K562 (cell line): Measurements from ENCODE around the gene MTPN.

Experiments
- CC2D1A ChIP-seq: fragments of 450-650 bp; IDR thresholded peaks from 2 replicates; pipeline ENCODE4 v1.6.1; 2017; ENCODE audit warnings: mild to moderate bottlenecking
- FOS ChIP-seq: IDR thresholded peaks from 3 replicates; pipeline ENCODE4 v1.6.1; 2011; ENCODE audit not compliant: insufficient read length; ENCODE audit errors: extremely low read depth
- FOXK1 ChIP-seq: sonication (generic); formaldehyde crosslinking; IDR thresholded peaks from 2 replicates; pipeline ENCODE4 v1.8.0; 2022; ENCODE audit warnings: missing genetic modification reagents, mild to moderate bottlenecking, borderline replicate concordance
- JUN ChIP-seq, 2 experiments: sonication (generic) in 1 of 2; formaldehyde crosslinking in 1 of 2; IDR thresholded peaks; 2 replicates each; pipeline versions ENCODE4 v1.6.1 to v1.8.0; 2012 to 2022; ENCODE audit warnings: borderline replicate concordance in 2 of 2, mild to moderate bottlenecking in 2 of 2, improper control_type of control experiment in 1 of 2, low read depth in 1 of 2, low read length in 1 of 2, missing genetic modification reagents in 1 of 2
- MYC ChIP-seq, 2 experiments: fragments of 250-450 bp in 1 of 2; sonication (Bioruptor Pico) in 1 of 2; IDR thresholded peaks; 2 replicates each; pipeline versions ENCODE4 v1.5.1 to v1.6.1; 2012 to 2021; ENCODE audit warnings: low read depth in 2 of 2, borderline replicate concordance in 1 of 2, improper control_type of control experiment in 1 of 2, low read length in 1 of 2, mild to moderate bottlenecking in 1 of 2, moderate library complexity in 1 of 2
- NR3C1 ChIP-seq: sonication (generic); formaldehyde crosslinking; IDR thresholded peaks from 2 replicates; pipeline ENCODE4 v1.8.1; 2022; ENCODE audit warnings: missing genetic modification reagents
- TCF7 ChIP-seq: sonication (generic); IDR thresholded peaks from 2 replicates; pipeline ENCODE4 v1.6.1; 2016; ENCODE audit warnings: antibody characterized with exemption, borderline replicate concordance
- ZFX ChIP-seq: sonication (generic); formaldehyde crosslinking; IDR thresholded peaks from 2 replicates; pipeline ENCODE4 v1.8.0; 2022; ENCODE audit warnings: mild to moderate bottlenecking, missing genetic modification reagents, moderate library complexity
- ZNF431 ChIP-seq: sonication (generic); formaldehyde crosslinking; IDR thresholded peaks from 2 replicates; pipeline ENCODE4 v1.8.0; 2022; ENCODE audit warnings: mild to moderate bottlenecking, missing genetic modification reagents
- TF ChIP-seq, protein P1 (sequence below), 3 experiments: IDR thresholded peaks in 2 of 3; conservative IDR thresholded peaks in 1 of 3; 2 replicates each; pipeline ENCODE4 v1.5.1; 2011 to 2012; ENCODE audit warnings: low read length in 3 of 3, mild to moderate bottlenecking in 3 of 3, control low read depth in 2 of 3, improper control_type of control experiment in 1 of 3, inconsistent platforms in 1 of 3, low read depth in 1 of 3, mixed read lengths in 1 of 3, moderate library complexity in 1 of 3; ENCODE audit not compliant: insufficient read depth in 2 of 3
- TF ChIP-seq, protein P2 (sequence below): fragments of 250-450 bp; sonication (Bioruptor Pico); IDR thresholded peaks from 2 replicates; pipeline ENCODE4 v1.8.0; 2022; ENCODE audit warnings: moderate library complexity, mild to moderate bottlenecking, inconsistent platforms

DNA sequence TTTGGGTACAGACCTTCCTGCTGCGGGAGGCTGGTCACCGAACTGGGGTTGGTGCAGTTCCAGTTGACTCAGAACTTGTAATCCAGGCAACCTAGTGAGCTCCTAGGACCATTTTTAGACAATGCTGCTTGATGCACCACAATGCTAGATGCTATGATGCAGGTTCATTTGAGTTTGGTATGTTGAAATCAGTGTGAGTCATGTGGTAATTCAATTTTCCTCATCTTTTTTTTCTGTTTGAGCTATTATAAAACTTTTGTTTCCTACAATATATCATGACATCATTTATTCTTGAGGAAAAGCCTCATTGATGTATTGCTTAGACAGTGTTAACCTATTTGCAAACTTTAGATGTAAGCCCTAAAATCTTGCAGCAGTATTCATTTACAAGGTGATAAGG lies 40.9 kb upstream of the MTPN start:
- TF ChIP-seq, protein P1, sequence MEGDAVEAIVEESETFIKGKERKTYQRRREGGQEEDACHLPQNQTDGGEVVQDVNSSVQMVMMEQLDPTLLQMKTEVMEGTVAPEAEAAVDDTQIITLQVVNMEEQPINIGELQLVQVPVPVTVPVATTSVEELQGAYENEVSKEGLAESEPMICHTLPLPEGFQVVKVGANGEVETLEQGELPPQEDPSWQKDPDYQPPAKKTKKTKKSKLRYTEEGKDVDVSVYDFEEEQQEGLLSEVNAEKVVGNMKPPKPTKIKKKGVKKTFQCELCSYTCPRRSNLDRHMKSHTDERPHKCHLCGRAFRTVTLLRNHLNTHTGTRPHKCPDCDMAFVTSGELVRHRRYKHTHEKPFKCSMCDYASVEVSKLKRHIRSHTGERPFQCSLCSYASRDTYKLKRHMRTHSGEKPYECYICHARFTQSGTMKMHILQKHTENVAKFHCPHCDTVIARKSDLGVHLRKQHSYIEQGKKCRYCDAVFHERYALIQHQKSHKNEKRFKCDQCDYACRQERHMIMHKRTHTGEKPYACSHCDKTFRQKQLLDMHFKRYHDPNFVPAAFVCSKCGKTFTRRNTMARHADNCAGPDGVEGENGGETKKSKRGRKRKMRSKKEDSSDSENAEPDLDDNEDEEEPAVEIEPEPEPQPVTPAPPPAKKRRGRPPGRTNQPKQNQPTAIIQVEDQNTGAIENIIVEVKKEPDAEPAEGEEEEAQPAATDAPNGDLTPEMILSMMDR (IDR thresholded peaks at IDR 0.05 in 2 of 3, conservative IDR thresholded peaks at IDR 0.05 in 1 of 3; ENCODE audit: insufficient read depth in 2 of 3, low read depth in 1 of 3, low read length in 3 of 3) = no peak
- no peak for TF ChIP-seq FOXK1 (CRISPR knock-in tag)
- no peak for TF ChIP-seq TCF7
- TF ChIP-seq MYC (IDR thresholded peaks at IDR 0.05; ENCODE audit: low read depth, low read length) = no peak
- no peak for TF ChIP-seq MYC (CRISPR knock-in tag; IDR thresholded peaks at IDR 0.05; ENCODE audit: borderline replicate concordance, low read depth)
- TF ChIP-seq, protein P2, sequence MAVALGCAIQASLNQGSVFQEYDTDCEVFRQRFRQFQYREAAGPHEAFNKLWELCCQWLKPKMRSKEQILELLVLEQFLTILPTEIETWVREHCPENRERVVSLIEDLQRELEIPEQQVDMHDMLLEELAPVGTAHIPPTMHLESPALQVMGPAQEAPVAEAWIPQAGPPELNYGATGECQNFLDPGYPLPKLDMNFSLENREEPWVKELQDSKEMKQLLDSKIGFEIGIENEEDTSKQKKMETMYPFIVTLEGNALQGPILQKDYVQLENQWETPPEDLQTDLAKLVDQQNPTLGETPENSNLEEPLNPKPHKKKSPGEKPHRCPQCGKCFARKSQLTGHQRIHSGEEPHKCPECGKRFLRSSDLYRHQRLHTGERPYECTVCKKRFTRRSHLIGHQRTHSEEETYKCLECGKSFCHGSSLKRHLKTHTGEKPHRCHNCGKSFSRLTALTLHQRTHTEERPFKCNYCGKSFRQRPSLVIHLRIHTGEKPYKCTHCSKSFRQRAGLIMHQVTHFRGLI (CRISPR knock-in tag) = no peak
- no peak for TF ChIP-seq FOS
- TF ChIP-seq ZFX (CRISPR knock-in tag) = no peak
- no peak for TF ChIP-seq NR3C1
- TF ChIP-seq JUN (IDR thresholded peaks at IDR 0.05; ENCODE audit: borderline replicate concordance, low read depth, low read length) = no peak
- no peak for TF ChIP-seq JUN (CRISPR knock-in tag; IDR thresholded peaks at IDR 0.05; ENCODE audit: borderline replicate concordance)
- TF ChIP-seq CC2D1A = no peak
- no peak for TF ChIP-seq ZNF431 (CRISPR knock-in tag)
